Measurements from ENCODE around the gene SMAD4. TPM values are rescaled to one million over a fixed set of nuclear protein-coding genes. Genes with fewer than 3 reads are reported as not detected.

Gene SMAD4
- total RNA-seq, 1 experiment from 2014 or later, result 105 TPM

DNA sequence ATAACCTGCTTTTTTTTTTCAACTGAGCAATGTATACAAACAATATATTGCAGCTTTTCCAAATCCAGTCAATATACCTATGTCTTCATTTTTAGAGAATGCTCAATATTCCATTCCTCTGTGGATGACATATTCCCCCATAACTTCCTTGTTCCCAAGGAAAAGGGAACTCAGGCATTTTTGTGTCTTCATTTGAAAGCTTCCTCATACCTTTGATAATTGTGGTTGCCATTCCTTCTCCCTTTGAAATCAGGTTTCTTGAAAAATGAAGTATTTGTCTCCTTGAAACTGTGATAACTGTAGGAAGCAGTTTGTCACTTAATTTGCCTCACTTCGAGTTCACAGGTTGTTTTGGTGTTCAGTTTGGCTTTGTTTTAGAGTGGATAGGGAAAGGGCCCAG is 48.6 kb upstream of the SMAD4 start:
- TF ChIP-seq FOXJ3 (CRISPR knock-in tag; IDR thresholded peaks at IDR 0.05; ENCODE audit: borderline replicate concordance) (no peak), NR1H2 (CRISPR knock-in tag; IDR thresholded peaks at IDR 0.05) (no peak), ZBTB21 (CRISPR knock-in tag; IDR thresholded peaks at IDR 0.05; ENCODE audit: borderline replicate concordance) (no peak), RELA (CRISPR knock-in tag; IDR thresholded peaks at IDR 0.05; ENCODE audit: borderline replicate concordance) (no peak), ATF1 (CRISPR knock-in tag; IDR thresholded peaks at IDR 0.05) (no peak), ZNF263 (CRISPR knock-in tag; IDR thresholded peaks at IDR 0.05; ENCODE audit: low read depth) (no peak), SP1 (CRISPR knock-in tag; conservative IDR thresholded peaks at IDR 0.05) (no peak), NFE2L1 (CRISPR knock-in tag; IDR thresholded peaks at IDR 0.05) (no peak), CBFB (CRISPR knock-in tag; IDR thresholded peaks at IDR 0.05; ENCODE audit: low read depth) (no peak), ZNF396 (CRISPR knock-in tag; IDR thresholded peaks at IDR 0.05; ENCODE audit: borderline replicate concordance) (no peak), ZNF317 (CRISPR knock-in tag; IDR thresholded peaks at IDR 0.05; ENCODE audit: borderline replicate concordance, low read depth) (no peak), ZNF416 (CRISPR knock-in tag; IDR thresholded peaks at IDR 0.05) (no peak)
- TF ChIP-seq, protein P1, sequence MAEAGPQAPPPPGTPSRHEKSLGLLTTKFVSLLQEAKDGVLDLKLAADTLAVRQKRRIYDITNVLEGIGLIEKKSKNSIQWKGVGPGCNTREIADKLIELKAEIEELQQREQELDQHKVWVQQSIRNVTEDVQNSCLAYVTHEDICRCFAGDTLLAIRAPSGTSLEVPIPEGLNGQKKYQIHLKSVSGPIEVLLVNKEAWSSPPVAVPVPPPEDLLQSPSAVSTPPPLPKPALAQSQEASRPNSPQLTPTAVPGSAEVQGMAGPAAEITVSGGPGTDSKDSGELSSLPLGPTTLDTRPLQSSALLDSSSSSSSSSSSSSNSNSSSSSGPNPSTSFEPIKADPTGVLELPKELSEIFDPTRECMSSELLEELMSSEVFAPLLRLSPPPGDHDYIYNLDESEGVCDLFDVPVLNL (CRISPR knock-in tag; IDR thresholded peaks at IDR 0.05; ENCODE audit: borderline replicate concordance, low read depth), result no peak
- TF ChIP-seq, protein P2, sequence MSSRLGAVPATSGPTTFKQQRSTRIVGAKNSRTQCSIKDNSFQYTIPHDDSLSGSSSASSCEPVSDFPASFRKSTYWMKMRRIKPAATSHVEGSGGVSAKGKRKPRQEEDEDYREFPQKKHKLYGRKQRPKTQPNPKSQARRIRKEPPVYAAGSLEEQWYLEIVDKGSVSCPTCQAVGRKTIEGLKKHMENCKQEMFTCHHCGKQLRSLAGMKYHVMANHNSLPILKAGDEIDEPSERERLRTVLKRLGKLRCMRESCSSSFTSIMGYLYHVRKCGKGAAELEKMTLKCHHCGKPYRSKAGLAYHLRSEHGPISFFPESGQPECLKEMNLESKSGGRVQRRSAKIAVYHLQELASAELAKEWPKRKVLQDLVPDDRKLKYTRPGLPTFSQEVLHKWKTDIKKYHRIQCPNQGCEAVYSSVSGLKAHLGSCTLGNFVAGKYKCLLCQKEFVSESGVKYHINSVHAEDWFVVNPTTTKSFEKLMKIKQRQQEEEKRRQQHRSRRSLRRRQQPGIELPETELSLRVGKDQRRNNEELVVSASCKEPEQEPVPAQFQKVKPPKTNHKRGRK (CRISPR knock-in tag; IDR thresholded peaks at IDR 0.05; ENCODE audit: borderline replicate concordance), result no peak
- TF ChIP-seq, protein P3, sequence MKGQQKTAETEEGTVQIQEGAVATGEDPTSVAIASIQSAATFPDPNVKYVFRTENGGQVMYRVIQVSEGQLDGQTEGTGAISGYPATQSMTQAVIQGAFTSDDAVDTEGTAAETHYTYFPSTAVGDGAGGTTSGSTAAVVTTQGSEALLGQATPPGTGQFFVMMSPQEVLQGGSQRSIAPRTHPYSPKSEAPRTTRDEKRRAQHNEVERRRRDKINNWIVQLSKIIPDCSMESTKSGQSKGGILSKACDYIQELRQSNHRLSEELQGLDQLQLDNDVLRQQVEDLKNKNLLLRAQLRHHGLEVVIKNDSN (CRISPR knock-in tag; IDR thresholded peaks at IDR 0.05), result no peak
- TF ChIP-seq, protein P4, sequence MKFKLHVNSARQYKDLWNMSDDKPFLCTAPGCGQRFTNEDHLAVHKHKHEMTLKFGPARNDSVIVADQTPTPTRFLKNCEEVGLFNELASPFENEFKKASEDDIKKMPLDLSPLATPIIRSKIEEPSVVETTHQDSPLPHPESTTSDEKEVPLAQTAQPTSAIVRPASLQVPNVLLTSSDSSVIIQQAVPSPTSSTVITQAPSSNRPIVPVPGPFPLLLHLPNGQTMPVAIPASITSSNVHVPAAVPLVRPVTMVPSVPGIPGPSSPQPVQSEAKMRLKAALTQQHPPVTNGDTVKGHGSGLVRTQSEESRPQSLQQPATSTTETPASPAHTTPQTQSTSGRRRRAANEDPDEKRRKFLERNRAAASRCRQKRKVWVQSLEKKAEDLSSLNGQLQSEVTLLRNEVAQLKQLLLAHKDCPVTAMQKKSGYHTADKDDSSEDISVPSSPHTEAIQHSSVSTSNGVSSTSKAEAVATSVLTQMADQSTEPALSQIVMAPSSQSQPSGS (CRISPR knock-in tag; IDR thresholded peaks at IDR 0.05; ENCODE audit: borderline replicate concordance, low read depth), result no peak
- TF ChIP-seq, protein P5, sequence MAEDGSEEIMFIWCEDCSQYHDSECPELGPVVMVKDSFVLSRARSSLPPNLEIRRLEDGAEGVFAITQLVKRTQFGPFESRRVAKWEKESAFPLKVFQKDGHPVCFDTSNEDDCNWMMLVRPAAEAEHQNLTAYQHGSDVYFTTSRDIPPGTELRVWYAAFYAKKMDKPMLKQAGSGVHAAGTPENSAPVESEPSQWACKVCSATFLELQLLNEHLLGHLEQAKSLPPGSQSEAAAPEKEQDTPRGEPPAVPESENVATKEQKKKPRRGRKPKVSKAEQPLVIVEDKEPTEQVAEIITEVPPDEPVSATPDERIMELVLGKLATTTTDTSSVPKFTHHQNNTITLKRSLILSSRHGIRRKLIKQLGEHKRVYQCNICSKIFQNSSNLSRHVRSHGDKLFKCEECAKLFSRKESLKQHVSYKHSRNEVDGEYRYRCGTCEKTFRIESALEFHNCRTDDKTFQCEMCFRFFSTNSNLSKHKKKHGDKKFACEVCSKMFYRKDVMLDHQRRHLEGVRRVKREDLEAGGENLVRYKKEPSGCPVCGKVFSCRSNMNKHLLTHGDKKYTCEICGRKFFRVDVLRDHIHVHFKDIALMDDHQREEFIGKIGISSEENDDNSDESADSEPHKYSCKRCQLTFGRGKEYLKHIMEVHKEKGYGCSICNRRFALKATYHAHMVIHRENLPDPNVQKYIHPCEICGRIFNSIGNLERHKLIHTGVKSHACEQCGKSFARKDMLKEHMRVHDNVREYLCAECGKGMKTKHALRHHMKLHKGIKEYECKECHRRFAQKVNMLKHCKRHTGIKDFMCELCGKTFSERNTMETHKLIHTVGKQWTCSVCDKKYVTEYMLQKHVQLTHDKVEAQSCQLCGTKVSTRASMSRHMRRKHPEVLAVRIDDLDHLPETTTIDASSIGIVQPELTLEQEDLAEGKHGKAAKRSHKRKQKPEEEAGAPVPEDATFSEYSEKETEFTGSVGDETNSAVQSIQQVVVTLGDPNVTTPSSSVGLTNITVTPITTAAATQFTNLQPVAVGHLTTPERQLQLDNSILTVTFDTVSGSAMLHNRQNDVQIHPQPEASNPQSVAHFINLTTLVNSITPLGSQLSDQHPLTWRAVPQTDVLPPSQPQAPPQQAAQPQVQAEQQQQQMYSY (CRISPR knock-in tag; IDR thresholded peaks at IDR 0.05), result no peak
- TF ChIP-seq, protein P6, sequence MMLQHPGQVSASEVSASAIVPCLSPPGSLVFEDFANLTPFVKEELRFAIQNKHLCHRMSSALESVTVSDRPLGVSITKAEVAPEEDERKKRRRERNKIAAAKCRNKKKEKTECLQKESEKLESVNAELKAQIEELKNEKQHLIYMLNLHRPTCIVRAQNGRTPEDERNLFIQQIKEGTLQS (CRISPR knock-in tag; conservative IDR thresholded peaks at IDR 0.05), result no peak
- H3K27ac Mint-ChIP-seq, result no peak overlapping the region; the same call in 1 of the 2 replicates
- H3K36me3 Mint-ChIP-seq, result peaks cover 31% of the 10 kb centered on the region

More for the DNA sequence above, 48.6 kb upstream of the SMAD4 start:
- ATAC-seq, result no peak
- no peak overlapping the region for H3K4me3 Mint-ChIP-seq
- peaks cover 25% of the 10 kb centered on the region for H3K9me3 Mint-ChIP-seq
- no peak for DNase-seq (ENCODE audit: low spot score)
- POLR2A ChIA-PET, result no interaction called here
- CTCF ChIA-PET, result no interaction called here
- 0 out of 2 replicates have a peak, but pooled peaks cover 3% of the 10 kb centered on the region for H3K27me3 Mint-ChIP-seq (ENCODE audit: low read depth)
- peaks cover 4% of the 10 kb centered on the region for H3K4me1 Mint-ChIP-seq

All from WTC11 (cell line).